Activated T-helper 1 cell treated with anti-CD3 and anti-CD28 coated beads, Interleukin-12 subunit alpha, Interleukin-12 subunit beta, Interleukin-2, Interleukin-4 antibody, amounts not matched to agents 30 ng/mL and 10 ng/mL and 1 ng/mL, durations not matched to agents 14 hours and 24 hours and 36 hours (primary cell): ENCODE results near the gene C1orf122. TPM values are rescaled to one million over a fixed set of nuclear protein-coding genes. Genes with fewer than 3 reads are reported as not detected.

ENCODE experiments used
- DNase-seq: peaks from one replicate; pipeline ENCODE4 v3.0.0; 2021; ENCODE audit warnings: low spot score
- H3K27ac Mint-ChIP-seq: one replicate; pipeline ENCODE4 v1.8.0; 2021; ENCODE audit warnings: mild to moderate bottlenecking, mixed read lengths
- H3K27me3 Mint-ChIP-seq: one replicate; pipeline ENCODE4 v1.8.0; 2022; ENCODE audit warnings: mild to moderate bottlenecking, moderate library complexity, mixed read lengths; ENCODE audit not compliant: insufficient read depth
- H3K36me3 Mint-ChIP-seq: one replicate; pipeline ENCODE4 v1.8.0; 2021; ENCODE audit warnings: low read depth, mixed read lengths
- H3K4me1 Mint-ChIP-seq: one replicate; pipeline ENCODE4 v1.8.0; 2021; ENCODE audit warnings: low read depth, mixed read lengths
- H3K4me3 Mint-ChIP-seq: one replicate; pipeline ENCODE4 v1.8.0; 2021; ENCODE audit warnings: mild to moderate bottlenecking, moderate library complexity, mixed read lengths
- H3K9me3 Mint-ChIP-seq: one replicate; pipeline ENCODE4 v1.8.0; 2021; ENCODE audit warnings: mixed read lengths
- intact Hi-C: fragments of 100-400 bp; cut with micrococcal nuclease; formaldehyde crosslinking; loops from one replicate; pipeline ENCODE4 v1.15.1; 2024
- total RNA-seq: library from RNA; stranded (reverse); gene quantifications from 2 replicates; pipeline ENCODE4 v1.2.3, GENCODE V29; 2022

C1orf122 gene
- total RNA-seq, 1 donor from 2014 or later, result 30.7 TPM

DNA sequence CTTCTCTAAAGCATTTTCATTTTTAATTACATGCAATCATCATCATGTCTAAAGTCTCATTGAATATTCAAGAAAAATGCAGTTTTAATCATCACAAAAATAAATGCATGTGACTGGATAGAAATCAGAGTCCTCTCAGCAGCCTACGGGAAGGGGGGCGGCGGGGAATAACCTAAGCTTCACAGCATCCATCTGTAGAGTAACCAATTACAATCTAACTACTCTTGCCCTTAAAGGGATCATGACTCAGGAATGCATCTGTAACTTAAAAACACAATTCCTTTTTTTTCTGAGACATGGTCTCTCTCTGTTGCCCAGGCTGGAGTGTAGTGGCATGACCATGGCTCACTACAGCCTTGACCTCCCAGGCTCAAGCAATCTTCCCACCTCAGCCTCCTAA is 29.2 kb downstream of the C1orf122 start:
- H3K4me3 Mint-ChIP-seq, result no peak overlapping the region
- no peaks in the 10 kb centered on the region for H3K27me3 Mint-ChIP-seq
- no peaks in the 10 kb centered on the region for H3K9me3 Mint-ChIP-seq
- DNase-seq, result no peak
- intact Hi-C loops, result no loop called here
- H3K4me1 Mint-ChIP-seq, result no peaks in the 10 kb centered on the region
- H3K27ac Mint-ChIP-seq, result no peak overlapping the region
- H3K36me3 Mint-ChIP-seq, result peaks cover 33% of the 10 kb centered on the region

DNA sequence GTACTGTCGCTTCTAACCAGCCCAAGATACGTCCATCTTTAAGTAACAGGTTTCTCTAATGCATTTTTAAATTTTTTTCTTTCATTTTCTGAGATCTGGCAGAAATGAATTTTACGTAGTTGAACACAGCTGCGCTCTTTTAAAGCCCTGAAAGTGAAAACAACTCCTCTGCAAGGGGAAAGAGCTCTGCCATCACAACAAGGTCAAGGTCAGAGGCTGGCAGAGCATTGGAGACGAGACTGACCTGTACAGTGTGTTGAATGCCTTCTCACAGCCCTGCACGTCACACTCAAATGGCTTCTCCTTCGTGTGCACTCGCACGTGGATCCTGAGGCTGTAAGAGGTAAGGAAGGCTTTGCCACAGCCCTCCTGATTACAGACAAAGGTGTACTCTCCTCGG is 32.1 kb downstream of the C1orf122 start:
- H3K4me1 Mint-ChIP-seq, result peaks cover 10% of the 10 kb centered on the region
- no peak overlapping the region for H3K4me3 Mint-ChIP-seq
- H3K27ac Mint-ChIP-seq, result no peak overlapping the region
- intact Hi-C loops, result no loop called here
- peaks cover 21% of the 10 kb centered on the region for H3K36me3 Mint-ChIP-seq
- H3K9me3 Mint-ChIP-seq, result no peaks in the 10 kb centered on the region
- no peak for DNase-seq
- no peaks in the 10 kb centered on the region for H3K27me3 Mint-ChIP-seq

DNA sequence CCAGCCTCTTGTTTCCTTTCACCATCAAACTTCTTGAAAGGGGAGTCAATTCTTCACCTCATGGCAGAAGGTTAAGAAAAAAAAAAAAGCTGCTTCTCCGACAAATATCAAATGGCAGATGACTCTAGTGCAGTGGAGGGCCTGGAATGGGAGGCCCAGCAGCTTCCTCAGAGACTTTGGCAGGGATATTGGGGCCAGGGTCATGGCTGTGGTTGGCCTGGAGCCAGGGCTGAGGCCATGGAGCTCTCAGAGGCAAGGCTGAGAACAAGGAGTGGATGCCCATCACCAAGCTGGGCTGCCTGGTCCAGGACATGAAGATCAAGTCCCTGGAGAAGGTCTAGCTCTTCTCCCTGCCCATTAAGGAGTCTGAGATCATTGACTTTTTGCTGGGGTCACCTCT is 33.1 kb downstream of the C1orf122 start:
- no peak for DNase-seq
- Mint-ChIP-seq H3K4me3 (no peak overlapping the region), H3K36me3 (peaks cover 19% of the 10 kb centered on the region), H3K9me3 (no peaks in the 10 kb centered on the region), H3K27ac (no peak overlapping the region), H3K27me3 (no peaks in the 10 kb centered on the region), H3K4me1 (peaks cover 17% of the 10 kb centered on the region)
- intact Hi-C loops, result no loop called here

DNA sequence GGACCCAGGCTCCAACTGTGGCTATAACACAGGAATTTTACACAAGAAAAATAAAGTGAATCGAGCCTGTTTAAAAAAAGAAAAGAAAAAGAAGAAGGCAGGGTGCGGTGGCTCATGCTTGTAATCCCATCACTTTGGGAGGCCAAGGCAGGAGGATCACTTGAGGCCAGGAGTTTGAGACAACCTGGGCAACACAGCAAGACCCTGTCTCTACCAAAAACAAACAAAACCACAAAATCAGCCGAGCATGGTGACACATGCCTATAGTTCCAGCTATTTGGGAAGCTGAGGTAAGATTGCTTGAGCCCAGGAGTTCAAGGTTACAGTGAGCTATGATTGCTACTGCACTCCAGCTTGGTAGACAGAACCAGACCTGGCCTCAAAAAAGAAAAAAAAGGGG is 34.1 kb downstream of the C1orf122 start:
- intact Hi-C loops, result no loop called here
- Mint-ChIP-seq H3K27ac (no peak overlapping the region), H3K9me3 (no peaks in the 10 kb centered on the region), H3K4me3 (no peak overlapping the region), H3K36me3 (peaks cover 17% of the 10 kb centered on the region), H3K27me3 (no peaks in the 10 kb centered on the region), H3K4me1 (peaks cover 22% of the 10 kb centered on the region)
- no peak for DNase-seq

DNA sequence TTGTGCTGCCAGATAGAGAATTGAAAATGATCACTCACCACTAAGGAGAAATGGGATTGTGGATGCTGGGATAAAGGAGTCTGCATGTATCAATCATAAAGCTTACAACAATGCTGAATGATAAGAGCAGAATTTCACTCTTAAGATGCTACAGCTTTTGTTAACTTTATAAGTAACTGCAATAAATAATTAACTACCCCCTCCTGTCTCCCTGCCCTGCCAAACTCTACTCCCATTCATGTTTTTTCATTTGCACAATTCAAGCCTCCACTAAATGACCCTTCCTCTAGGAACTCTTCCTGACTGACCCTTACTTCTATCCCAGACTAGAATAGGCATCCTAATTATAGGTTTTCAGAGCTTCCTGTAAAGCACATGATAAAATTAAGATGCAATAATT is 36.9 kb downstream of the C1orf122 start:
- DNase-seq, result no peak
- intact Hi-C loops, result no loop called here
- Mint-ChIP-seq H3K4me1 (peaks cover 30% of the 10 kb centered on the region), H3K4me3 (no peak overlapping the region), H3K27ac (no peak overlapping the region), H3K36me3 (peaks cover 26% of the 10 kb centered on the region), H3K27me3 (no peaks in the 10 kb centered on the region), H3K9me3 (no peaks in the 10 kb centered on the region)

DNA sequence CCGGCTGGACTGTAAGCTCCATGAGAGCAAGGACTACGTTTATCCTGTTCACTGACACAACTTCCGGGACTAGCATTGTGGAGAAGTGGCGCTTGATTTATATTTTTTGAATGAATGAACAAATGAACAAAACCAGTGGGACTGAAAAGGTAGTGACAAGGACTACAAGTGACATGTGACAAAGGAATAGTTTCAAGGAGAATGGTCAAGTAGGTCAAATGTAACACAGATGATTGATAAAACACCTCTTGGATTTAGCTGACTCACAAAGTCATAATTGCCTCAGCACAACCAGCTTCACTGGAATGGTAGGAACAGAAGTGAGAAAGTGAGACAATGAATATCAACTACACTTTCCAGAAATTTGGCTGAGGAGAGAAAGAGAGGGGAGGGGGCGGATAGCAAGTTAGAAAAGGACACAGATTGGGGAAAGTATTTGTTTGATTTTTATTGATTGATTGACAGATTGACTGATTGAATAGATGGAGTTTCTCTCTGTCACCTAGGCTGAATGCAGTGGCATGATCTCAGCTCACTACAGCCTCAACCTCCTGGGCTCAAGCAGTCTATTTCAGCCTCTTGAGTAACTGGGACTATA is 37.6 kb downstream of the C1orf122 start:
- no peaks in the 10 kb centered on the region for H3K27me3 Mint-ChIP-seq

DNA sequence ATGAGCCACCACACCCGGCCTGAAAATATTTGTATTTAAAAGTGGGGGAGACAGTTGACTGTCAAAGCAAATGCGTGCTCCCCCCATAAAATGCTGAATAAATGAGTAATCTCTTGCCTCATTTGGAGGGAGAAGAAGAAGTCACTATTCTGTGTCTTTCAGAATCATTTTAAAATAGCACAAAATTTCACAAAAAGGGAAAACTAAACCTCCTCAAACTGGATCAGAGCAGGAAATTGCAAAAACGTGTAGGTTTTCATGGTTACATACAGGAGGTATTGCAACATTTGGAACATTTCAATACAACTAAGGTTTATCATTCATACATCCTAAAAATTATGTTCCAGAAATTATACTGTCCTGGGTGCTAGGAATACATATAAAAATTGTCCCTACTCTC is 38.2 kb downstream of the C1orf122 start:
- Mint-ChIP-seq H3K27ac (no peak overlapping the region), H3K27me3 (no peaks in the 10 kb centered on the region), H3K4me3 (no peak overlapping the region), H3K4me1 (peaks cover 30% of the 10 kb centered on the region), H3K36me3 (peaks cover 23% of the 10 kb centered on the region), H3K9me3 (no peaks in the 10 kb centered on the region)
- intact Hi-C loops, result no loop called here
- no peak for DNase-seq

More for the DNA sequence above, 37.6 kb downstream of the C1orf122 start:
- Mint-ChIP-seq H3K4me3 (no peak overlapping the region), H3K27ac (peak overlapping the region; percentile 16), H3K36me3 (peaks cover 26% of the 10 kb centered on the region), H3K9me3 (no peaks in the 10 kb centered on the region), H3K4me1 (peaks cover 30% of the 10 kb centered on the region)
- no peak for DNase-seq
- intact Hi-C loops, result no loop called here

DNA sequence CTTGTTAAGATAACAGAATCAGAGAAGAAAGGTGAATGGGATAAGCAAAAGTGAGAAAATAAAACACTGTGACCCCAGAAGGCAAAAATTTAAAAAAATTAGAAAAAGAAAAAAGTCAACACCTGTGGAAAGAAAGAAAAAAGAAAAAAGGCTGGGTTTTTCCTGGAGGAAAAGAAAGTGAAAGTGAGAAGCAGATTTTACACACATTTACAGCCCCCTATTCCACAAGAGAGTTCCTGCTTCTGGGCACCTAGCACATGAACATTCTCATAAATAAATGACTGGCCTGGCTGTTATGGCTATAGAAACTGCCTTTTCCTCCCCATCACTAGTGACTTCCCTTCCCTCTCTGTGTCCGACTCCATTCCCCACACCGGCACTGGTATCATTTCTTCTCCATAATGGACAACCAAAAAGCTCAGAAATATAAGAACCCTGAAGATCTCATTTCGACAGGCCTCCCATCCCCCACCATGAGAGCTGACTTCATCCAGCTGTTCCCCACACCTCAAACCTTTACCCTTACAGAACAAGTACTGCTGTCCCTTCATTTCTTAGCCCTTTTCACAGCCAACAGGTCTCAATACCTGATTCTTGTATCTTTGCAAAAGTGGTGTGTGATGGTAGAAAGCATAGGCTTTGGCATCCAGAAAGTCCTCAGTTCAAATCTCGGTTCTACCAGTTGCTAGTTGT is 39.2 kb downstream of the C1orf122 start:
- H3K4me3 Mint-ChIP-seq, result peak overlapping the region; percentile 50
- H3K4me1 Mint-ChIP-seq, result peaks cover 30% of the 10 kb centered on the region
- no peak for DNase-seq
- no peaks in the 10 kb centered on the region for H3K27me3 Mint-ChIP-seq
- H3K27ac Mint-ChIP-seq, result peak overlapping the region; percentile 74
- peaks cover 23% of the 10 kb centered on the region for H3K36me3 Mint-ChIP-seq
- H3K9me3 Mint-ChIP-seq, result no peaks in the 10 kb centered on the region
- intact Hi-C loops, result no loop called here

DNA sequence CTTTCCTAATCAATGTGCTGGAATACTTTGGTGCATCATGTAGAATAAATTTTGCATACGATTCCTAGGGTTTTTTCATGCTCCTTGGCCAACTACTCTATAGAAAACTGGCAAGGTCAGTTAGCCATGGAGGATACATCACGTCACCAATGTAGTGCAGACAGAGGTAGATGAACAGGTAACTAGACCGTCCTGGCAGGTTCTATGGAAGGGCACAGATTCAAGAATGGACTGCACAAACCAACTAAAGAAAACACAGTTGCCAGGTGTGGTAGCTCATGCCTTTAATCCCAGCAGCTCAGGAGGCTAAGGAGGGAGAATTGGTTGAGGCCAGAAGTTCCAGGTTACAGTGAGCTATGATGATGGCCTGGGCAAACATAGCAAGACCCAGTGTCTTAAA is 41.9 kb downstream of the C1orf122 start:
- Mint-ChIP-seq H3K27ac (no peak overlapping the region), H3K27me3 (no peaks in the 10 kb centered on the region), H3K4me3 (no peak overlapping the region), H3K9me3 (no peaks in the 10 kb centered on the region), H3K36me3 (peaks cover 32% of the 10 kb centered on the region), H3K4me1 (peaks cover 36% of the 10 kb centered on the region)
- no peak for DNase-seq
- intact Hi-C loops, result no loop called here

DNA sequence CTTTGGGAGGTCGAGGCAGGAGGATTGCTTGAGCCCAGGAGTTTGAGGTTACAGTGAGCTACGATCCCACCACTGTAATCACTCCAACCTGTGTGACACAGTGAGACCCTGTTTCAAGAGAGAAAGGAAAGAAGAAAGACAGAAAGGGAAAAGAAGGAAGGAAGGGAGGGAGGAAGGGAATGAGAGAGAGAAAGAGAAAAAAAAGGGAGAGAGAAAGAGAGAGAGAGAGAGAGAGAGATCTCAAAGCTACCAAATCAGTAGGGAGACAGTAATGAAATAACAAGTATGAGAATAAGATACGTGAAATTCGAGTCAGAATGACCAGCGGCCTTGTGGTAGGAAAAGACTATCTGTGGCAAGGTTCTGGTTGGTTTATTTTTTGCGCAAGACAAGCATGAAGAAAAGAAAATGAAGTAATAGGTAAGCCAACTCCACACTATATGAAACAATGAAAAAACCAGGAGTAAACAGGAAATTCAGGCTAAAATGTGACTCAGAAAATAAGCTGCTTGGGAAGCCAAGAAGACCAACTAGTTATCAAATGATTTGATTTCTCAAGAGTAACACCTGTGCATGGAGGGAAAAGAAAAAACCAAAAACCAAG is 42.9 kb downstream of the C1orf122 start:
- Mint-ChIP-seq H3K27ac (no peak overlapping the region), H3K9me3 (no peaks in the 10 kb centered on the region), H3K4me1 (peaks cover 35% of the 10 kb centered on the region), H3K27me3 (no peaks in the 10 kb centered on the region), H3K36me3 (peaks cover 30% of the 10 kb centered on the region), H3K4me3 (no peak overlapping the region)
- intact Hi-C loops, result no loop called here
- DNase-seq, result no peak

DNA sequence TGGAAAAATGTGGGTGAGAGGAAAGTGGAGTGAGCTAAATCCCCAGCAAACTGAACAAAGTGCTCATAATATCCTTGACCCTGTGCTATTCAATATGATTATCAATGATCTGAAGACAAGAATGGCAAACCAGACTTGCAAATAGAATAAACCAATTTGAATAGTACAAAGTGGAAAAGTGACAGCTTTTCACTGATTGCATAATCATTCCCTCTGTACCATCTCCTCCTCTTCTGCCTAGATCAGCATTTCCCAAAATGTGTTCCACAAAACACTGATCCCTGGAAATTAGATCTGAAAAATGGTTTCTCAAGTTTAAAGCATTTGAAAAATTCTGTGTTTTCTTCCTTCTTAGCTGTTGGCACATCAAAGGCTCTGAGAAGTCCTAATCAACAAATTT is 43.7 kb downstream of the C1orf122 start:
- no peaks in the 10 kb centered on the region for H3K27me3 Mint-ChIP-seq
- H3K4me1 Mint-ChIP-seq, result peaks cover 34% of the 10 kb centered on the region
- no peak overlapping the region for H3K4me3 Mint-ChIP-seq
- H3K9me3 Mint-ChIP-seq, result no peaks in the 10 kb centered on the region
- intact Hi-C loops, result no loop called here
- peaks cover 26% of the 10 kb centered on the region for H3K36me3 Mint-ChIP-seq
- DNase-seq, result no peak
- no peak overlapping the region for H3K27ac Mint-ChIP-seq

DNA sequence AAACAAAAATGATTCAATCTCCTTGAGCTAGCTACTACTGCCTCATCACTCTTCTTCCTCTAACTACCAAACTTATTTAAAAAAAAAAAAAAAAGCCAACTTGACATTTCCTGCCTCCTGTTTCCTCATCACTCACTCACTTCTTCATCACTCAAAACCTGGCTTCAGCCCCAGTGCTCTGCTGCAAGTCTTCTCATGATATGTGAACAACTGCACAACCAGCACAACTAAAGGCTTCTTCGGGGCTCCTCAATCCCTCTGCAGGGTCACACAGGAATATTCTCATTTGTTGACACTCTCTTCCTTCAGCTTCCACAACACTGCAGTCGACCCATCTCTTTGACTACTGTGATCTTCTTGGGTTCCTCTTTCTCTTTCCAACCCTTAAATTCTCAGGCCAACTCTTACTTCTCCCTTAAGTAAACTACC is 44.2 kb downstream of the C1orf122 start:
- Mint-ChIP-seq H3K9me3 (no peaks in the 10 kb centered on the region), H3K27me3 (no peaks in the 10 kb centered on the region), H3K36me3 (peaks cover 28% of the 10 kb centered on the region), H3K4me1 (peaks cover 28% of the 10 kb centered on the region), H3K27ac (no peak overlapping the region), H3K4me3 (no peak overlapping the region)
- intact Hi-C loops, result no loop called here
- DNase-seq, result no peak

DNA sequence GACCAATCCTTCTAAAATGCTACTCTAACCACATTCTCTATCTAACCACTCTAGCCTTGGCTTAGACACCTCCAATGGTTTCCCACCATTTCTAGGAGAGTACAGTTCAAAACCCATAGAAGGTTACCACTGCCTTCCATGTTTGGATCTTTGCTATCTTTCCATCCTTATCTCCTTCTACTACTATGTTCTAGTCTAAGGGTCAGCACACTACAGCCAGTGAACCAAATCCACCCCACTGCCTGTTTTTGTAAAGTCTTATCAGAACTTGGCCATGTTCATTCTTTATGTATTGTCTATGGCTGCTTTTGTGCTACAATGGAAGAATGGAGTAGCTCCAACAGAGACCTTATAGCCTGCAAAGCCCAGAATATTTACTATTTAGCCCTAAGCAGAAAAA is 45.6 kb downstream of the C1orf122 start:
- H3K27me3 Mint-ChIP-seq, result no peaks in the 10 kb centered on the region
- peaks cover 35% of the 10 kb centered on the region for H3K4me1 Mint-ChIP-seq
- intact Hi-C loops, result no loop called here
- H3K9me3 Mint-ChIP-seq, result no peaks in the 10 kb centered on the region
- no peak overlapping the region for H3K4me3 Mint-ChIP-seq
- no peak overlapping the region for H3K27ac Mint-ChIP-seq
- no peak for DNase-seq
- H3K36me3 Mint-ChIP-seq, result peaks cover 30% of the 10 kb centered on the region
